SK-N-SH treated with all-trans-retinoic acid at 6 μM for 48 hours (cell line): ENCODE results near the gene CCER1.

Experiments
- ARNTL ChIP-seq: fragments of 450-650 bp; formaldehyde crosslinking; IDR thresholded peaks from 2 replicates; pipeline ENCODE4 v1.5.0; 2020; ENCODE audit warnings: low read depth, mild to moderate bottlenecking, moderate library complexity, borderline replicate concordance
- ESRRG ChIP-seq: fragments of 250-450 bp; sonication (Bioruptor Pico); IDR thresholded peaks from 2 replicates; pipeline ENCODE4 v1.6.1; 2021; ENCODE audit warnings: mild to moderate bottlenecking
- ISL1 ChIP-seq: fragments of 250-450 bp; sonication (Bioruptor Pico); IDR thresholded peaks from 2 replicates; pipeline ENCODE4 v2.1.2; 2022; ENCODE audit warnings: mild to moderate bottlenecking, moderate library complexity
- PATZ1 ChIP-seq: fragments of 250-450 bp; sonication (Bioruptor Pico); IDR thresholded peaks from 2 replicates; pipeline ENCODE4 v1.8.0; 2020; ENCODE audit warnings: mild to moderate bottlenecking, moderate library complexity, borderline replicate concordance
- RARB ChIP-seq: fragments of 250-450 bp; sonication (Bioruptor Pico); IDR thresholded peaks from 2 replicates; pipeline ENCODE4 v1.8.0; 2021; ENCODE audit warnings: mild to moderate bottlenecking, moderate library complexity
- SNAI2 ChIP-seq: fragments of 250-450 bp; sonication (Bioruptor Pico); IDR thresholded peaks from 2 replicates; pipeline ENCODE4 v1.5.0; 2020; ENCODE audit warnings: mild to moderate bottlenecking, moderate library complexity
- TCF4 ChIP-seq: fragments of 250-450 bp; sonication (Bioruptor Pico); IDR thresholded peaks from 2 replicates; pipeline ENCODE4 v1.8.0; 2021; ENCODE audit warnings: mild to moderate bottlenecking, moderate library complexity, borderline replicate concordance
- ZFP3 ChIP-seq: fragments of 250-450 bp; sonication (Bioruptor Pico); IDR thresholded peaks from 2 replicates; pipeline ENCODE4 v1.5.0; 2020; ENCODE audit warnings: mild to moderate bottlenecking, moderate library complexity

GRCh38 chr12:90984114-90984513 lies 29.1 kb upstream of the CCER1 start:
- TF ChIP-seq RARB (no peak), PATZ1 (CRISPR knock-in tag) (no peak), TCF4 (no peak), SNAI2 (CRISPR knock-in tag) (no peak), ARNTL (CRISPR knock-in tag) (no peak), ISL1 (CRISPR knock-in tag) (no peak), ZFP3 (CRISPR knock-in tag) (no peak), ESRRG (no peak)
